ENCODE measurements around the gene IFI6.
"Not testable (repeated sequence)": the region's sequence is repeated elsewhere in the genome, so short reads cannot be mapped to it uniquely, and the experiment has no call there.

DNA sequence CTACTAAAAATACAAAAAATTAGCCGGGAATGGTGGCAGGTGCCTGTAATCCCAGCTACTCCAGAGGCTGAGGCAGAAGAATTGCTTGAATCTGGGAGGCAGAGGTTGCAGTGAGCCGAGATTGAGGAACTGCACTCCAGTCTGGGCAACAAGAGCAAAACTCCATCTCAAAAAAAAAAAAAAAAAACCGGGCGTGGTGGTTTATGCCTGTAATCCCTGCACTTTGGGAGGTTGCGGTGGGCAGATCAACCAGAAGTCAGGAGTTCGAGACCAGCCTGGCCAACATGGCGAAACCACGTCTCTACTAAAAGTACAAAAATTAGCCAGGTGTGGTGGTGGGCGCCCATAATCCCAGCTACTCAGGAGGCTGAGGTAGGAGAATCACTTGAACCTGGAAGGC lies 31.5 kb downstream of the IFI6 start:
- TF ChIP-seq YY1 (IDR thresholded peaks at IDR 0.05; ENCODE audit: insufficient read depth, insufficient read length); SUZ12 (IDR thresholded peaks at IDR 0.05; ENCODE audit: extremely low read depth, insufficient read depth, insufficient read length): not testable (repeated sequence)

Measured in NT2/D1 (cell line).